Prostate gland (tissue), 2 donors: ENCODE data around the gene PCDHGA5. TPM values are rescaled to one million over a fixed set of nuclear protein-coding genes. Genes with fewer than 3 reads are reported as not detected.
A peak's percentile ranks its signal among the peaks of the same experiment; 100 is the strongest.
"Not testable (repeated sequence)": the region's sequence is repeated elsewhere in the genome, so short reads cannot be mapped to it uniquely, and the experiment has no call there.

Source experiments
- DNase-seq: peaks from one replicate; pipeline ENCODE4 v3.0.0-alpha.2; 2019; ENCODE audit warnings: low spot score
- H3K27ac ChIP-seq, 2 donors: fragments of 200-600 bp; sonication (generic); 2 replicates each; pipeline ENCODE4 v1.5.1; 2017 to 2019
- H3K27me3 ChIP-seq: fragments of 200-600 bp; sonication (generic); replicated peaks from 2 replicates; pipeline ENCODE4 v1.5.1; 2019; ENCODE audit not compliant: insufficient read depth
- H3K36me3 ChIP-seq, 2 donors: fragments of 200-600 bp; sonication (generic); 1 replicate in 1 of 2; 2 replicates in 1 of 2; pipeline versions ENCODE4 v1.5.1 to v1.8.1; 2017 to 2019
- H3K4me1 ChIP-seq: fragments of 200-600 bp; sonication (generic); replicated peaks from 2 replicates; pipeline ENCODE4 v1.5.1; 2019
- H3K4me3 ChIP-seq, 2 donors: fragments of 200-600 bp; sonication (generic); 2 replicates each; pipeline ENCODE4 v1.5.1; 2017 to 2019
- H3K9me3 ChIP-seq: fragments of 200-600 bp; sonication (generic); 2 replicates; pipeline ENCODE4 v1.5.1; 2017
- POLR2A ChIP-seq: fragments of 450-650 bp; IDR thresholded peaks from one replicate; pipeline ENCODE4 v1.6.1; 2016; ENCODE audit warnings: antibody characterized with exemption, mild to moderate bottlenecking
- POLR2AphosphoS5 ChIP-seq: sonication (generic); formaldehyde crosslinking; IDR thresholded peaks from one replicate; pipeline ENCODE4 v1.6.1; 2017; ENCODE audit warnings: antibody characterized with exemption
- WGBS: methylation state at CpG from one replicate; pipeline ENCODE4 v1.1.5; 2018; 5-methylcytosine and 5-hydroxymethylcytosine counted together
- intact Hi-C: fragments of 100-400 bp; cut with DNase I; formaldehyde crosslinking; loops from one replicate; pipeline ENCODE4 v1.14.2; 2022
- total RNA-seq, 2 donors: library from RNA; depleted of rRNA; stranded (reverse); fragments of >200 nt; gene quantifications; one replicate each; pipeline ENCODE4 v1.1.0, GENCODE V29; 2016
- TF ChIP-seq, protein P1 (sequence below), 4 experiments: fragments of 200-600 bp in 2 of 4; fragments of 450-650 bp in 2 of 4; sonication (generic) in 2 of 4; IDR thresholded peaks; 1 replicate in 3 of 4; 2 replicates in 1 of 4; pipeline ENCODE4 v1.5.1; 2016 to 2019; ENCODE audit warnings: antibody characterized with exemption in 4 of 4, mild to moderate bottlenecking in 2 of 4, moderate library complexity in 2 of 4

The PCDHGA5 gene
- total RNA-seq, 2 donors from 2014 or later: 4.1 to 4.8 TPM

DNA sequence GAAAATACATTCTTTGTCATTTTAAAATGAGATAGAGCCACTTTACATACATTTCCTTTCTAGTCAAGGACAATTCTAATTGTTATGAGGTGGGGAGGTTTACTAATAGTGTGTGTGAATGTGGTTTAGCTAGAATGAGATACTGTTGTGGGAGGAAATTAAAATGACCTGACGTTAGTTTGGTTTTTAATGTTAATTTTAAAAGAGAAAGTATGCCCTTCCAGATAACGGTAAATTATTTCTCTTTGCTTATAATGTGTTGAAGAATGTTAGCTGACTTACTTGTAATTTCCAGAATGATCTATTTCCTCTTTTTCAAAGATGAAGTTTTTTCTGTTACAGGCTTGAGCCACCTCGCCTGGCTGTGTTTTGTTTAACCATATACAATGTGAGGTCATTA is 41.7 kb upstream of the PCDHGA5 start:
- intact Hi-C loops: loop anchor here (5.0 kb wide), 1 partner anchor 240 kb away; no protein-coding TSS in a partner anchor
- Histone ChIP-seq H3K4me1 (no peaks in the 10 kb centered on the region), H3K27me3 (no peaks in the 10 kb centered on the region), H3K36me3 (no peaks in the 10 kb centered on the region), H3K9me3 (peaks cover 12% of the 10 kb centered on the region), H3K4me3 (no peak overlapping the region), H3K27ac (no peak overlapping the region)
- TF ChIP-seq POLR2A (no peak), POLR2AphosphoS5 (no peak)
- TF ChIP-seq, protein P1, sequence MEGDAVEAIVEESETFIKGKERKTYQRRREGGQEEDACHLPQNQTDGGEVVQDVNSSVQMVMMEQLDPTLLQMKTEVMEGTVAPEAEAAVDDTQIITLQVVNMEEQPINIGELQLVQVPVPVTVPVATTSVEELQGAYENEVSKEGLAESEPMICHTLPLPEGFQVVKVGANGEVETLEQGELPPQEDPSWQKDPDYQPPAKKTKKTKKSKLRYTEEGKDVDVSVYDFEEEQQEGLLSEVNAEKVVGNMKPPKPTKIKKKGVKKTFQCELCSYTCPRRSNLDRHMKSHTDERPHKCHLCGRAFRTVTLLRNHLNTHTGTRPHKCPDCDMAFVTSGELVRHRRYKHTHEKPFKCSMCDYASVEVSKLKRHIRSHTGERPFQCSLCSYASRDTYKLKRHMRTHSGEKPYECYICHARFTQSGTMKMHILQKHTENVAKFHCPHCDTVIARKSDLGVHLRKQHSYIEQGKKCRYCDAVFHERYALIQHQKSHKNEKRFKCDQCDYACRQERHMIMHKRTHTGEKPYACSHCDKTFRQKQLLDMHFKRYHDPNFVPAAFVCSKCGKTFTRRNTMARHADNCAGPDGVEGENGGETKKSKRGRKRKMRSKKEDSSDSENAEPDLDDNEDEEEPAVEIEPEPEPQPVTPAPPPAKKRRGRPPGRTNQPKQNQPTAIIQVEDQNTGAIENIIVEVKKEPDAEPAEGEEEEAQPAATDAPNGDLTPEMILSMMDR (IDR thresholded peaks at IDR 0.05): no peak
- no peak for DNase-seq
- 92% methylated on average over 3 of the region's 3 CpGs for WGBS

DNA sequence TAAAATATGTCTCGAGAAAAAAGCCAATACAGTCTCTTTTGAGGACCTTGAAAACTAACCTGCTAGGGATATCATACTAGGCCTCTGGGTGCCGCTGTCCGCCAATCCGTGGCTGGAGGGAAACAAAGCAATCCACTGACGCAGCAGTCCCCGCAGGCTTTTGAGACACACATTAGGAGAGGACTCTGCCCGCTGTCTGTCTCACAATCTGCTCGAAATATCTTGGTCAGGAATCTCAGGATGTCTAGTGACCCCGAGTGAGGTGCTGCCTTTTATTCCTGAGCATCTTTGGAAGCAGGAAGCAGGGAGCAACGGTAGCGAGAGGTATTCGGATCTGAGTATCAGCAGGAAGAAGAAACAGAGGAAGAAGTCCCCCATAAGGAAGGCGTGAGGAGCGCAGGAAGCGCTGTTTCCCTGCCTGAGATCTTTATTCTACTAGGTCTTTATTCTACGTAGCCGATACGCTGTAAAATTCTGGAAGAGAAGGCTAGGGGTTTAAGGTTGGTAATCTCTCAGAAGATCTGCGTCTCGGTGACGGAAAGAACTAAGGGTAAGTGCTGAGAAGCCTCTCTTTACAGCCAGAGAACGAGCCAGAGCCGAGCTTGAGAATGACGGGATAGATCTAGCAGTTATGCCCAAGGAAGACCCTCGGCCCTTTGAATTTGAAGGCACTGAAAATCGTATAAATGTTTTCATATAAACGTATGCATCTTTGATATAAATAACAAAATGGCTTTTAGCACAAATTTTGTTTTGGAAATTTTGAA is 37.7 kb upstream of the PCDHGA5 start:
- intact Hi-C loops: no loop called here
- 12% methylated on average over 27 of the region's 27 CpGs for WGBS
- no peak overlapping the region for H3K27ac ChIP-seq

DNA sequence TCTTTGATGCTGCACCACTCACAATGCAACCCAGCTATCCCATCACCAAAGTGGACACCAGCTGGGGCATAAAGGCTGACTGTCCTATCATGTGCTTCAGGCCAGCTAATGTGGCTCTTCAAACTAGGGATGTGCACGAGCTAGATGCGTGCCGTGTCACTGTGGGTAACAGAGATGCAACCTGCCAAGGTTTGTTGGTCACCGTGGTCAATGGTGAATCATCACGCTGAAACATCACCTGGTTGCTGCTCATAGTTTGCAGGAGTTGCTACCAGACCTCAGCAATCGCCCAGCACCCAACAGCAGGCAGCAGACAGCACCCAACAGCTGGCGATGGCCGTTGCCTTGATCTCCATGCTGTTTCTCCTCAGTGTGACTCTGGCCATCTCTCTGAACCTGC is 35.7 kb upstream of the PCDHGA5 start:
- Histone ChIP-seq H3K27me3 (peaks cover 5% of the 10 kb centered on the region), H3K27ac (no peak overlapping the region), H3K4me3 (no peak overlapping the region), H3K36me3 (no peaks in the 10 kb centered on the region), H3K9me3 (no peaks in the 10 kb centered on the region), H3K4me1 (no peaks in the 10 kb centered on the region)
- TF ChIP-seq, protein P1 (IDR thresholded peaks at IDR 0.05): no peak
- WGBS: 79% methylated on average over 8 of the region's 8 CpGs
- no peak for DNase-seq
- intact Hi-C loops: no loop called here

More for the DNA sequence above, 37.7 kb upstream of the PCDHGA5 start:
- no peak for DNase-seq
- Histone ChIP-seq H3K4me3 (peak overlapping the region; percentile 11 to 12), H3K9me3 (no peaks in the 10 kb centered on the region), H3K4me1 (no peaks in the 10 kb centered on the region), H3K36me3 (no peaks in the 10 kb centered on the region), H3K27me3 (no peaks in the 10 kb centered on the region)
- TF ChIP-seq POLR2AphosphoS5: no peak
- no peak for TF ChIP-seq POLR2A
- TF ChIP-seq, protein P1 (IDR thresholded peaks at IDR 0.05): peak in 1 of 4 experiments; percentile 35

DNA sequence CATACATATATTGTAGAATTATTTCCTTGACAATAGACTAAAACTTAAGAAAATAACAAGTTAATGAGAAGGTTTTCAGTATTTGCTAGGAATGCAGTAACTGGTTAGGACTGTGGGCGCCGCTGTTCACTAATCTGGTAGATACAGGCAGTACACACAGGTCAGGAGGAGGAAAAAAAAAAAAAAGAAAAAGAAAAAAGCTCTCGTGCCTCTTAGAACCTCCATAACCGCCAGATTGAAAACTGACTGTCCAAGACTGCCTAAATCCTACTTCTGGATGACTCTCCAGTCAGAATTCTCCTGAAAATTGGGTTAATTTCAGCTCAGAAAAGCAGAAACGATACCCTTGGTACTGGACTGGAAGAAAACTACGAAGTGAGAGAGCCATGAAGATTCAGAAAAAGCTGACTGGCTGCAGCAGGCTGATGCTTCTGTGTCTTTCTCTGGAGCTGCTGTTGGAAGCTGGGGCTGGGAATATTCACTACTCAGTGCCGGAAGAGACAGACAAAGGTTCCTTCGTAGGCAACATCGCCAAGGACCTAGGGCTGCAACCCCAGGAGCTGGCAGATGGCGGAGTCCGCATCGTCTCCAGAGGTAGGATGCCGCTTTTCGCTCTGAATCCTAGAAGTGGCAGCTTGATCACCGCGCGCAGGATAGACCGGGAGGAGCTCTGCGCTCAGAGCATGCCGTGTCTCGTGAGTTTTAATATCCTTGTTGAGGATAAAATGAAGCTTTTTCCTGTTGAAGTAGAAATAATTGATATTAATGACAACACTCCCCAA is 33.5 kb upstream of the PCDHGA5 start, which contains the start of gene PCDHGA1:
Gene PCDHGA1, plus strand, starts transcription at position 216 of the 782 bp plus-strand sequence.
- no peak within 1 kb of the TSS for H3K27ac ChIP-seq
- intact Hi-C loops: no loop called here
- 20% methylated on average over 21 of the region's 21 CpGs for WGBS
- no peak for DNase-seq
- no peaks in the 10 kb centered on the region for H3K9me3 ChIP-seq
- H3K4me1 ChIP-seq: no peaks in the 10 kb centered on the region
- peaks cover 11% of the 10 kb centered on the region for H3K27me3 ChIP-seq
- H3K36me3 ChIP-seq: no peaks in the 10 kb centered on the region
- TF ChIP-seq POLR2A (no peak), POLR2AphosphoS5 (no peak)
- TF ChIP-seq, protein P1 (IDR thresholded peaks at IDR 0.05): no peak
- no peak within 1 kb of the TSS for H3K4me3 ChIP-seq

DNA sequence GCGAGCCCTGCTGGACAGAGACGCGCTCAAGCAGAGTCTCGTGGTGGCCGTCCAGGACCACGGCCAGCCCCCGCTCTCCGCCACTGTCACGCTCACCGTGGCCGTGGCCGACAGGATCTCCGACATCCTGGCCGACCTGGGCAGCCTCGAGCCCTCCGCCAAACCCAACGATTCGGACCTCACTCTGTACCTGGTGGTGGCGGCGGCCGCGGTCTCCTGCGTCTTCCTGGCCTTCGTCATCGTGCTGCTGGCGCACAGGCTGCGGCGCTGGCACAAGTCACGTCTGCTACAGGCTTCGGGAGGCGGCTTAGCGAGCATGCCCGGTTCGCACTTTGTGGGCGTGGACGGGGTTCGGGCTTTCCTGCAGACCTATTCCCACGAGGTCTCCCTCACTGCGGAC is 31.4 kb upstream of the PCDHGA5 start:
- DNase-seq, H3K4me1 ChIP-seq, H3K4me3 ChIP-seq, intact Hi-C loops, H3K27ac ChIP-seq, H3K9me3 ChIP-seq, H3K36me3 ChIP-seq: not testable (repeated sequence)
- H3K27me3 ChIP-seq: peaks cover 11% of the 10 kb centered on the region
- WGBS: 24% methylated on average over 32 of the region's 39 CpGs
